GM19468 (cell line): Measurements from ENCODE around the gene TRPM3.

Source experiments
- ATAC-seq: cut with Tn5 transposase; IDR thresholded peaks from one replicate; pipeline ENCODE4 v1.9.1; 2021; ENCODE audit warnings: mild to moderate bottlenecking, moderate library complexity, moderate number of reproducible peaks; ENCODE audit not compliant: unreplicated experiment; ENCODE audit errors: extremely low read depth

The TRPM3 gene

DNA sequence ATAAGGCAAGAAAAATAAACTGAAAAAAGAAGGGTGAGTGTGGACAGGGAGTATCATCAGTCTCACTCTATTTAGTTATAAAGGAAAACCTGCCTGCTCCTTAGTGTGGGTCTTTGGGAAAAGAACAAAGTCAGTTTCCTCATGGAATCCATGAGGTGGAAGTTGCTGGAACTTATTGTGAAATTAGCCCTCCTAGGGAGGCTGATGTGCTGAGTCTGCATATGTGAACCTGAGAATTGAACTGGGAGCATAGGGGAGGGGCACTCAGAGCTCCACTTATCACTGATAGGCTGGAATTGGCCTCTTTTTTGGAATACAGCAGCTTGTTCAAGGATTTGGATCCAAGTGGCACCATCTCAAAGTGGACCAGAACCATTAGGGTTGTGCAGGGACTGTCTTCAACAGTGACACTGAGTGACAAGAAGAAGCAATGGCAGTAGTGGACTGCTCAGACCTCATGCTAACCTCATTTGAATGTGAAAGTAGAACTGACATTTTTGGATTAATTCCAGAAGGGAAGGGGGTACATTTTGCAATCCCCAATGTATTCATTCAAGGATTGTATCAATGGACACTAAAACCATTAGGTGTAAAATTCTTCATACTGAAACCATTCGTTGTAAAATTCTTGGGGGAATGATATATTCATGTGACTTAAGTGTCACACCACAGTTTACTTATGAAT, 603.4 kb downstream of the TRPM3 start:
- no peak for ATAC-seq

DNA sequence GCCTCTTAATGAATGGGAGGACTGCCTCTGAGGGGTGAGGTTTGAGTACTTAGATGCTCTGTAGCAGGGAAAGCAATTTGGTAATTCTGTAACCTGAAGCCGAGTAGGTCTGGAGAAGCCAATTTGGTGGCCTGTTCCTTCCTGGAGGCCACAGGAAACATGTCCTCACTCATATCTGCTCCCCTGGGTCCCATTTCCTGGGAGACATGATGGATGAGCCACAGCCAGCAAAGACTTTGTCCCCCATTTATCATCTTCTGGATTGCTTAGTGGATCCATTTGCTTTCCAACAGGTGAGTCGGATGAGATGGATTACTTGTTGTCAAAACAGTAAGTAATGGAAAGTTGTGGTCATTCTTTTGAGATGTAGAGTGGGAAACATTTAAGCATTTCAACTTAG, 607.1 kb downstream of the TRPM3 start:
- no peak for ATAC-seq

DNA sequence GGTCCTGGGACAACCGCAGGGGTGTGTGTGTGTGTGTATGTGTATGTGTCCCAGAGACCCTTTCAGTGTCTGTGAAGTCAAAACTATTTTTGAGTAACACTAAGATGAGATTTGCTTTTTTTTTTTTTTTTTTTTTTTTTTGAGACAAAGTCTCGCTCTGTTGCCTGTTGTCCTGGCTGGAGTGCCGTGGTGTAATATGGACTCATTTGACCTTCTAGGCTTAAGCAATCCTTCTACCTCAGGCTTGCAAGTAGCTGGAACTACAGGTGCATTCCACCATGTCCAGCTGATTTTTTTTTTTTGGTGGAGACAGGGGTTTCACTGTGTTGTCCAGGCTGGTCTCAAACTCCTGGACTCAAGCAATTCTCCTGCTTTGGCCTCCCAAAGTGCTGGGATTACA, 609.6 kb downstream of the TRPM3 start:
- ATAC-seq = no peak

DNA sequence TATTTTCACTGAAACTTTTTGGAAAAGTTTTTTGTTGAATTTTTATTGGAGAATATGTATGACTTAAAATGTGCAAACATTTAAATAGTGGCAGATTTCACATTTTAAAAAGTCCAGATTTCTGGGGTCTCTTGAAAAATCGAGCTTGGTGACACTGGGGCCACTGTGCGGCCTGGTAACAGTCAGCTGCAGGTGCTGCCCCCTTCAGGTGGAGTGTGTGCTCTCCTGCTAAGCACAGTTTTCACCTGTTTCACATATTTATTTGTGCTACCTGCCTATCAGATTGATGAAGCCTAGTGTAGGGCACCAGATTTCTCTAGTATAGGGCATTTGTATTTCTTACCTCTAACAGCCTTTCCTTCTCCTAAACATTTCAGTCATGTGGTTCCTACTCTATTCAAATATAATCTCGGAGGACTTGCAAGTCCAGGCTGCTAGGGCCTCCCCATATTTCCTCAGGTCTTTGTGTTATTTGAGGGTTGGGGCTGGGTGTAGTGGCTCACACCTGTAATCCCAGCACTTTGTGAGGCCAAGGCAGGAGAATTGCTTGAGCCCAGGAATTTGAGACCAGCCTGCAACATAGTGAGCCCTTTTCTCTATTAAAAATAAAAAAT, 611.2 kb downstream of the TRPM3 start:
- ATAC-seq = no peak

DNA sequence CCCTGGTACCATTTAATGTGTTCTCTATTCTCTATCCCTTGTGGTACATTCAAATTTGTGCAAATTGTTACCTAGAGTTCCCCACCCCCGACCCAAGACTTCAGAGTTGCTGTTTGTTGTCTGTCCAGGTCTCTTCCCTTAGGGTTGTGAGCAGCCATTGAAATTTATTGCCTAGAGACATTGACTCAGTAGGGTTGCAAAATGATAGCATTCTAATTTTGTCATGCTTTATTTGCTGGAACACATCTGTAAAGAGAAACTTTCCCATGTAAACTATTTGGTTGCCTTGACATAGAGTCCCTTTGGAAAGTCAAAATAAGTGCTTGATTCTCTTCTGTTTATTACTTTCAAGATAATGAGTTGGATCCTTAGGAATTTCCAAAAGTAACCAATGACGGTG, 615.3 kb downstream of the TRPM3 start:
- ATAC-seq = no peak

DNA sequence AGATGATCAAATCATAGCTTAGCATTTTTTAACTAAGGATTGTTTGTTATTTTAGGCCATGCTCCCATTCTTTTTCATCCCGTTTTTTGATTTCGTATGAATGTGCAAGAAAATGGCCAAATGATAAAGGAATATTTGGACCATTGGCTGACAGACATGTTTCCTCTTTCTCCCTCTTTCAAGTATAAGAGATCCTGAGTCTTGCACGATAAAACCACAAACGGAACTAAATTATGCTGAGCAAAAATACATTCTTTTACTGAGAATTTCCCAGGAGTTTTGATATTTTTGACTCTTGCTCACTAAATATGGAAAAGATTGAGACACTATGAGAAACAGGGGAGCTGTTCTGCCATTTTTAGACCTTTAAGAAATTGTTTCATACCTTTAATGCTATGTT, 616.6 kb downstream of the TRPM3 start:
- ATAC-seq = no peak

DNA sequence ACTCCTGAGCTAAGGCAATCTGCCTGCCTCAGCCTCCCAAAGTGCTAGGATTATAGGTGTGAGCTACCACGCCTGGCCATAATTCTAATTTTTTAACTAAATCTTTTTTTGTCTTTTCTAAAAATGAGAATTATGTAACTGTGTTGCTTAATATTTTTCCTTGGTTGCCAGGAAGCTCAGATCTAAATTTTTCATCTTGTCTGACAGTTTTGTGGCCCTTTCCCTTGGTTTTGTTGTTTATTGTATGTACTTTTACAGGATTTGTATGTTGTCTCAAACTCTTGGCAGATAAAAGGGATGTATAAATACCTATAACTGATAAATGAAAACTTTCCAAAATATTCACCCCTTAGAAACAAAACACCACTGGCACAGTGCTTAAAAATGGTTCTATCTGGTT, 618.7 kb downstream of the TRPM3 start:
- no peak for ATAC-seq

DNA sequence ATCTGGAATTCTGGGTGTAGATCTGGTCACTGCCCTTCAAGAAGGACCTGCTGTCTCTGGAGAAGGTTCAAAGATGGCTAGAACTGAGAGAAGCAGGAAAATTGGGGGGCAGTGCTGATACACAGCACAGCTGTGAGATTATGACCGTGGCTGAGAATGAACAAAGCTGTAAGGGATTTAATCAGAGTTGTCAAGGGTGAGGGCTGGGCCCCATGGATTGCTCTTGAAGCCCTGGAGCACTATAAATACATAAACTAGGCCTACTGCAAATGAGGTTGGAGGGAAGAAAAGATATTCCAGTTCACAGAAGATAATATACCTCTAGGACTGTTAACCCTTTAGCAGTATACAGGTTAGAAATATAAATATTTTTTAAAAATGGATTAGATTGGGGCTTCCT, 620.6 kb downstream of the TRPM3 start:
- ATAC-seq = no peak

DNA sequence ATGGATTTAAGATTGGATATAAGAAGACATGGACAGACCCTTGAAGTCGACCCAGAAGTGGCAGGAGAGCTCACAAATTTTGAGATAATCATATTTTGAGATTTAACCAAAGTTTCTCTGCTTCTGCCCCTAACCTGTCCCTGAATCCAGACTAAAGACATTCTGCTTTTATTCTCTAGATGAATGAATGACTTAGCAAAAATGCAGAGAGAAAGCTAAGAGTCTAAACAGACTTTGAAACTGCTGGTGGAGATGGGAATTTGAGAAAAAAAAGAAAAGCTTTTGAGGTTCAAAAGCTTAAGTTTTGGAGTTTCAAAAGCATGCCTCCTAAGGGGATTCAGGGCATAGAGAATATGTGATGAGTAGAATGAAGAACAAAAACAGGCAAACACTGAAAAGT, 621.8 kb downstream of the TRPM3 start:
- no peak for ATAC-seq

DNA sequence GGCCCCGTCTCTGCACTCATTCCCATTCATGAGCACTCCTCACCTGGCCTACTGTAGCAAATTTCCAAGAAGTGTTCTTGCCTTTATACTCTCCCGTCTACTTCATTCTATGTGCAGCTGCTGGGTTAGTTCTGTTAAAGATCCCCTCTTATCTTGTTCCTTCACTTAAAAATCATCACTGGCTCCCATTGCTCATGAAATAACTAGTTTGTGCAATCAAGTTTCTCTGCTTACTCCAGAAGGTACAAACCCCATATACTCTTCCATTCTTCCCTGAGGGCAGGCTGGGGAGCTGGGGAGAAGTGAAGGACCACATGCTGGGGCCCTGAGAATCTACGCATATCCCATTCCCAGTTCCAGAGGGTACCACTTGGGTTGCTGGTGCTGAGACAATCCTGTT, 622.6 kb downstream of the TRPM3 start:
- no peak for ATAC-seq

DNA sequence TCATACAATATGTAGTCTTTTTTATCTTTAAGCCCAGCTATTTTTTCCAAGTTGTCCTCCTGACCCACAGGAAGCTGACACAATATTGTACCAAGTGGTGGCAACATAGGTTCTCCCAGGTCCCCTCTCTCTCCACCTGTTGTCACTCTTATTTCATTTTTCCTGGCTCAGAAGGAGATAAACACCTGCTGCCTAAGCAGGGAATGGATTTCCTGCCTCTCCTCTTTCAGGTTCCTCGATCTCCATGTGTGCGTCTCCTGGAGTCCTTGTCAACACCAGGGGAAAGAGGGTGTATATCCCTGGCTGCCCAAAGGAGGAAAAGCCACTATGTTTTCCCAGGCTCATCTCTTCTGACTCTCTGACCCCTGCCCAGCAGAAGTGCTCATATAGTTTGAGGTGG, 625.2 kb downstream of the TRPM3 start:
- ATAC-seq = no peak

DNA sequence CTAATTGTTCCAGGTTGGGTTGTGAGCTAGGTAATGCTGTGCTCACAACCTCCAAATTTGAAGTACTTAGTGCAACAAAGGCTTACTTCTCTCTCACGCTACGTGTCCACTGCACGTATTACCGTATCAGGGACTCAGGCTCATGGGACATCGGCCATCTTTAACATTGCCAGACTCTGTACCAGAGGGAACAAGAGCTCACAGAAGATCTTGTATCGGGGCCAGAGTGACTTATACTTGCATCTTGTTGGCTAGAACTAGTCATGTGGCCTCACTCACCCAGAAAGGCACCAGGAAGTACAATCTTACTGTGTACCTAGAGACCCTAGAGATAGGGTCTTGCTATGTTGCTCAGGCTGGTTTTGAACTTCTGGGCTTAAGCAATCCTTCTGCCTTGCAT, 625.9 kb downstream of the TRPM3 start:
- ATAC-seq = no peak

DNA sequence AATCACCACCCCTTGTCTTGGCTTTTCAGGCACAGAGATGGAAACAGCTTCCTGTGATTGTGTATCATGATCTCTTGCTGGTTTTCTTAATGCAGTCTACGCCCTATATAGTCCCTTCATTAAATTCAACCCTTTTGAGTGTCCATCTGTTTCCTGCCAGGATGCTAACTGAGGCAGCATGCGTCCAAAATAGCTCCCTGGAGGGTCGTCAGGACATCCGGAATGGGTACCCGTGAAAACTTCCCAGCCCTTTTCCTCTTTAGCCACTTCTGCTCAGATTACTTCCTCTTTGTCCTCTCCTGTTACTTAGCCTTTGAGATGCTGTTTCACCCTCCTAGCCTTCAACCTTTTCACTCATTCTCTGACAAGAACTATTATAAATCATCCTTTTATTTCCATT, 627.2 kb downstream of the TRPM3 start:
- ATAC-seq = no peak

DNA sequence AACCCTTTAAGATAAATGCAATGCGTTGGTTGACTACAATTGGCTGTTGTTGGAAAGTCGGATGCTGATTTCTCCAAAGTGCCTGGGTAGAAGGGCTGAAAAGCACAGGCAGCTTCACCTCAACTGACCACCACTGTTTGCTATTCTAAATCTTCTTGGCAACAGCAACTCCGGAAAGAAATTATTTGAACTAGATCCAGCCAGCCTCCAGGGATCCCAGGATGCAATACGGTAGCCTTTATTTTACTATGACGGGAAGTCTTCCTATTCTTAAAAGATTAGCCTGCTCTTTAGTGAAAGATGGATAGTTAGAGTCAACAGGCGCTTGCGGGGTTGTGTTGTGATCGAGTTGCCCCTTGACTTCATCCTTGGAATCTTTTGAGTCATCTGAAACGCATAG, 628.4 kb downstream of the TRPM3 start:
- ATAC-seq = no peak

DNA sequence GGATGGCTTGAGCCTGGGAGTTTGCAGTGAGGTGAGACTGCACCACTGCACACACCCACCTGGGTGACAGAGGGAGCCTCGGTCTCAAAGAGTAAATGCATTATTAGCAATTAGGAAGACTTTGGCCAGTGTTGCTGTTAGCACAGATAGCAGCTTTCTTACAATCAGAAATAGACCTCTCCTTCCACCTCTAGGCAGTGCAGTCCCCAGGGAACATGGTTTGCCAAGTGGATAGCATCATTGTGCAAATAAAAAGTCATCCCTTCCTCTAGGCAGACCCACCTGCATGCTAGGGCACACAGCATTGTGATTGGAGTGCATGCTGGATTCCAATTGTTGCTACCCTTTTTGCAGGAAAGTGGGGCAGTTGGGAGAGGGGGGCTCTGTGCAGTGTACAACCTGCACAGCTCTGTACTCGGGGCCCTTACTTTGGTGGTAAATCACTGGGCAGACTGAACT, 629.1 kb downstream of the TRPM3 start:
- ATAC-seq = no peak

DNA sequence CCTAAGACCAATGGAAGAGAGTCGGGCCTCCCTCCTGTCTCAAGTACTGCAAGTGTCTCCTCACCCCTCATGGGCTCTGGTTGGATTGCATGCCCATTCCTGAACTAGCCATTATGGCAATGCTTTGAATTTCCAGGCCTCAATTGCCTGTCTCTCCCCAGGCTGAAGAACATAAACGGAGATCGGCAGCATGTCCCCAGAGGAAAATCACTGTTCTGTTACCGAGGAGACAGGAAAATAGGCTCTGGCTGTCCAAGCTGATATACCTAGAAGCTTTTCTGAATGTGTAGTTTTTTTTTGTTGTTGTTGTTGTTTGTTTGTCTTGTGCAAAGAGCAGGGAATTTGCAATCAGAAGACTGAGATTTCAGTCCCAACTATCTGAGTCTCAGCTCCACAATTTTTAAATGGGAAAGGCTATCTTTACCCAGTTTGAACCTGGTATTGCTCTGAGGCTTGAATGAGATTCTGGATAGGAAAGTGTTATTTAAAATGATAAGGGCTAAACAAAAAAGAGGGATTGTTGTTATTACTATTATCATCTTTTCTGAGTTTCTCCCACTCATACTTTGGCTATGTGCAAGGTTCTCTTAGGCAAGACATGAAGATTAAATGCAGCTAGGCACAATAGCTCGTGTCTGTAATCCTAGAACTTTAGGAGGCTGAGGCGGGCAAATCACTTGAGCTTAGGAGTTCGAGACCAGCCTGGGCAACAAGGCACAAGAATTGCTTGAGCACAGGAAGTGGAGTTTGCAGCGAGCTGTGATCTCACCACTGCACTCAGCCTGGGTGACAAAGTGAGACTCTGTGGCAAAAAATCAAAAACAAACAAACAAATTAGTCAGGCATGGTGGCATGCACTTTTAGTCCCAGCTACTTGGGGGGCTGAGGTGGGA, 629.7 kb downstream of the TRPM3 start:
- no peak for ATAC-seq

DNA sequence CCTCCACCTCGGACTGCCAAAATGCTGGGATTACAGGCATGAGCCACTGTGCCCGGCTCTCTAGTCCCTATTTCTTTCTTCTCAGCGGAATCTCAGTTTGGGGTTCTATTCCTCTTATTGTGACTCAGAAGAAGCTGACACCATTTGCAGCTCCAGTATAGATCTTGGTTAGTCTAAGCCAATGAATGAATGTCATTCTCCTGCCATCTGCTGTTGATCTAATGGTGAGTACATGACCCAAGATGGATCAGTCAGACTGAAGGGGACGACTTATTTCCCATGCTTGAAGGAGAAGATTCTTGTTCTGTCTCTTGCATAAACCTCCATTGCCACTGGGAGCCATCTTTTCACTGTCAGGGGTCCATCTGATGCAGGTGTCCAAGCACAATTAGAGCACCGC, 630.9 kb downstream of the TRPM3 start:
- ATAC-seq = no peak

DNA sequence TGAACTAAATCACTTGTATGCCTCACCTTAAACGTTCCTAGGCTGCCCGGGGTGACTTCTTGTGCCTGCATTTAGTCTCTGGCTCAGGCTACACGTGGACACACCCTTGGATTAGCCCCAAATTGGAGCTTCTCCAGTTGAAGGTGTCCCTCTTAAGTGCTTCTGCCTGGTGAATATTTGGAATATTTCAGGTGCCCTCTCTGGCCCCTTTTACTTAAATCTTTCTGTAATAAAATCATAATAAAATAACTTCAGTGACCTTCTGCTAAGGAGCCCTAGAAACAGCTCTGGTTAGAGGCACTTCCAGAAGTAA, 632.7 kb downstream of the TRPM3 start:
- ATAC-seq = no peak

DNA sequence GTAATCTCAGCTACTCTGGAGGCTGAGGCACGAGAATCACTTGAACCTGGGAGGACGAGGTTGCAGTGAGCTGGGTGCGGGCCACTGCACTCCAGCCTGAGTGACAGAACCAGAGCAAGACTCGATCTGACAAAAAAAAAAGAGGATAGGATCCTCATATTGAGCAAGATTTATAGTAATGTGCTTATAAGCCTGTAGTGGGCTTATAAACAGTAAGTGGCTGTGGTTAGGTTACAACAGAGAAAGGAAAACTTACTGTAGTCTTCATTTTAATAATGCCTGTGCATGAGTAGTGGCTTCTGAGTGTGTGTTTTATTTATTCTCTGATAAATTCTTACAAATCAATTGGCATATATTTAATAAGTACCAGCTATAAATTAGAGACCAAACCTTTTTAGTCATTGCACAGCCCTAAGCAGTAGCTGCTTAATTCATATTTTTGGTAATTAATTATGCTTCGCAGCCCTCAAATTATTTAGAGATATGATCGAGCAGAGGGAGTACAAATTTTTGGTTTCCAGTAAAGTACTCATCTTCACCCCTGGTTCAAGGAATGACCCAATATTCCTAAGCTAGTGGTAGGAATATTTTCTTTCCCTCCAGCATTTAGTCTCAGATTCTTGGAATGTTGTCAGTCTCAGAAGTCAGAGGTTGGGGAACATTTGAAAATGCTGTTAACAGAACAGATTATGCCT, 633.2 kb downstream of the TRPM3 start:
- no peak for ATAC-seq

DNA sequence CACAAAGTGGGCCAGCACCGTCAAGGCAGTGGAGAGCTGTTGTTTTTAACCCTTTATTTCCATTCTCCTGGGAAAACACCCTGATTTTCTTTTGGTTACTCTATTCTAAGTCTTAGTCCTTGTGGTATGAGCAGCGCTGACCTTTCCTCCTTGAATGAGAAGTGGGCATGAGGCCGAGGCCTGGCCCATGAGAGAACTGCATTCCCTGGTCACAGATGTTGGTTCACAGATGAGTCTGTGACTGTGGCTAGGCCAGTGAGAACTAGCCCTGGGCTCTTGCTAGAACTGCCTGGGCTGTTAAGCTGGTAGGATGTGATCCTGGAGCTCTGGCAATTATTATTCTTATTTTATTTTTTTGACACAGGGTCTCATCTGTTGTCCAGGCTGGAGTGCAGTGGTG, 635.3 kb downstream of the TRPM3 start:
- ATAC-seq = no peak
